HG02763 (cell line): ENCODE results near the gene ROBO1.

Experiments used
- ATAC-seq: cut with Tn5 transposase; IDR thresholded peaks from one replicate; pipeline ENCODE4 v1.9.1; 2021; ENCODE audit warnings: mild to moderate bottlenecking, moderate library complexity; ENCODE audit not compliant: unreplicated experiment

Gene ROBO1

DNA sequence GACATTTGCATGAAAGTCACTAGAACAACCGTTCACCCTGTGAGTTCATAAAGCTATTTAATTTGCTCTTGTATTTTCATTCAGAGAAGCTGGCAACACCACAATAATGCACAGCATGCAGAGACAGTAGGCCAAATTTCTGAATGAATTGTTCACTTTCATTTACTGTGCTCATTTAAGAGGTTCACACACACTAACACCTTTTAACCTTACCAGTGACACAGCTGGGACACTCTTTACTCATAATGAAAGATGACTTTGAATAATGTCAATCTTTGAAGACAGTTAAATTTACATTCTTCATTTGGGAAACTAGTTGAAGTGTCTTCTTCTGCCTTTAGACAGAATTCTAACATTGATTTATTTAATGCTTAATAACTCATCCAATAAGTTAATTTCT is 95.7 kb downstream of the ROBO1 start:
- no peak for ATAC-seq

DNA sequence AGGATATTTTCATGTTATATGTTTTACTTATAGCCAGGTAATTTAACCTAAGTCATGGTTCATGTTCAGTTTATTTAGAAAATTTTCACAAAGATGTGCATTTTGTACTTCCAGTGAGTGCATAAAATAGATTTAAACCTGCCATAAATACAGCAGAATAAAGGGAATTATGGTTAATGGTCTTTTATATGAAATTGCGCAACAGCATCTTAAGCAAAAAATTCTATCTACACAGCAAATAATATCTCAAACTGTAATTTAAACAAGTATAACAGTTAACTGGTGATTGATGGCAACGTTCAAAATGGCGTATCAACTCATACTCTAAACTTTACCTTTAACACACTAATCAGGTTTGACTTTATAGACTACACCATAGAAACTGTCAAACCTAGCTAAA is 97.6 kb downstream of the ROBO1 start:
- no peak for ATAC-seq

- no peak for ATAC-seq
These were observed 103.3 kb downstream of the ROBO1 start for GRCh38 chr3:79664455-79664854.

- ATAC-seq: no peak
These were observed 105.9 kb downstream of the ROBO1 start for GRCh38 chr3:79661896-79662295.

- no peak for ATAC-seq
These were observed 110.7 kb downstream of the ROBO1 start for GRCh38 chr3:79657076-79657475.

DNA sequence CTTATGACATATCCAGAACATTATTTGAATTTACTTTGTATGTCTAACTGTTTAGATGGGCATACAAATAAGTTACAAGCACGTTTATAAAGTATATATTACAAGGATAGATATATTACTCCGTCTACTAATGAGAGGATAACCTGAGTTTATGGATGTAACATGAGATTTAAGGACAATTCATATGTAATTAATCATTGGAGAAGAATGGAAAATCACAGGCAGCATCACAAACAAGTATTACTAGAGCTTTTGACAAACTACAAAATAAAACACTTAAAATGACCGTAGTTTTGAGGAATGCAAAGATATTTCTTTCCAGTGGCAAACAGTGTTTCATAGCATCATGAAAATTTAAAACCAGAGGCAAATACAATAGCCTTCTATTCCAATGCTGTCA is 113.8 kb downstream of the ROBO1 start:
- no peak for ATAC-seq

DNA sequence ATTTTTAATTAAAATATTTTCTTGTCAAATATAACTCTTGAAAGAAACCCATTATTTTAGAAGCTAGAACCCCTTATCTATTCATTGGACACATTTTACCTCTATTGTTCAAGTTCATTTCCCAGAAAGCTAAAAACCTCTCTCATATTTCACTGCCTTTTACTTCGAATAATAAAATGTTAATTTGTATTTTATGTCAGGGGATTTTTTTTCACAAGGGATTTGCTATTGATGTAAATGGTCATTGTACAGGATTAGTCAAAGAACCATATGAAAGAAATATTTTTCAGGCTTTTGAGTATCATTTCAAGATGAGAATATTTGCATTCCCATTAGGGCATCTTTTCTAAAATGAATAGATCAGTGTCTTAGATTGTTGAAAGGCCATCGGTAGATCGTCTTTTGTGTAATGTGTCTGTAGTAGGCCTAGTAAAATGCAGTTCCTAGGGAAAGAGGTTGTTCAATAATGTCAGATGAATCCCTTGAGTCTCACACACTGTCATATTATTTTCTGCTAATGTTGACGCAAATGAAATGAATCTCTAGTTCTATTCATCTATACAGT is 114.5 kb downstream of the ROBO1 start:
- ATAC-seq: no peak

DNA sequence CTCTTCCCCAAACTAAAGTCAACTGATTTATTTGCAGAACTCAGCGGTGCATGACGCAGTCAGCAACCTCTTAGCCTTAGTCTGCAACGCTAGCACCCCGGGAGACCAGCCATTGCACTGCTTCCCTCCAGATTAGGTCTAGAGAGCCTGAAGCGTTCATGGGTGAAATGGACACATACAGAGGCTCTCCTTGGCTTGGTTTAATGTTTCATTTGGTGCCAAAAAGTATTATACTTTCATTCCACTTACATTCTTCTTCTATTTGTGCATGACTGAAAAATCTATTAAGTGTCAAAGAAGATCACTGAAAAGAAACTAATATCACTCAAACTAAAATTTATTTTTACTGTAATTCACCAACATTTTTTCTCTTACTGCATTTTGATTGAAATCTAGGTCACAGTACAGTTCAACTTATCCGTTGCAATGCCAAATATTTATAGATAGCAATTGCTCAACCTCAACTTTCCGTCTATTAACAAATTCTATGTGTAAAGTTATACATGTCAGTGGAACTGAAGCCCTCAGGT is 116.2 kb downstream of the ROBO1 start:
- ATAC-seq: no peak

DNA sequence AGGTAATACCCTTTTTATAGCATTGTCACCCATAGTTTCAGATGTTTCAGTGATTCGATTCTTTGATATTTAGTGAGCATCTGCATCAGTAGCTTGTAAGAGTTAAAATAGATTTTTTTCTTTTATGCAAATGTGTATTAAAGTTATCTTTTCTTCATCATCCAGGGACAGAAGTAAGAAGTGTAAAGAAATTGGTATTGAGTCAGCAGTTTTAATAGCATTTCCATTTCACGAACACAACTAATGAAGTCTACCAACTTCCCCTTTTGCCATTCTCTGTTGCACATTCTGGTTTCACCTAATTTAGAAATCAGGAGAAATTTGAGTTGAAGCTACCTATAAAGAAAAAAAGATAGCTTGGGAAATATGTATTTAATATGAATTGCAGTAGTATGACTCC is 127.9 kb downstream of the ROBO1 start:
- no peak for ATAC-seq

GRCh38 chr3:79636372-79636771 is 131.4 kb downstream of the ROBO1 start:
- no peak for ATAC-seq

DNA sequence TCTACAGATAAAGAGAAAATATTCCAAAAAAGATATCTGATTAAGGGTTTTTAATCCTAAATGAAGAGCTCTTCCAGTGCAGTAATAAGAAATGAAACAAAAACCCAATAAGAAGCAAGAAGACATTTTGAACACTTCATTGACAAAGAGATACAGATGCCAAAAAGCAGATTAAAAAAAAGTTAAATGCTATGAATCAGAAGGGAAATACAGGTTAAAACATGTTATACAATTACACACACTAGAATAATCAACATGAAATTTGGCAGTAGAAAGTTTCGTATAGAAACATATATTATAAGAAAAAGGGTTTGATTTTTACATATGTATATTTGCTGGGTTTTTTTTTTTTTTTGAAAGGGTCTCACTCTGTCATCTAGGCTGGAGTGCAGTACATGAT is 135.0 kb downstream of the ROBO1 start:
- no peak for ATAC-seq

DNA sequence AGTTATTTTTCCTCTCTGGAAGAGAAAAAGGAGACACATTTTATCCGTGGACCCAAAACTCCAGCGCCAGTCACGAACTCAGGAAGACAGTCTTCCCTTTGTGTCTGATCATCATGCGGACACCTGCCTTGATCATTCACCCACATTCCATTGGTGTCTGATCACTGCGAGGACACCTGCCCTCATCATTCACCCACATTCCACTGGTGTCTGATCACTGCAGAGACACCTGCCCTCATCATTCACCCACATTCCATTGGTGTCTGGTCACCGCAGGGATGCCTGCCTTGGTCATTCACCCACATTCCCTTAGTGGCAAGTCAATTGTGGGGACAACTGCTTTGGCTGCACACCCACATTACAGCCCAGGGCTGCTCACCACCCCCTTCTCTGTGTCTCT is 148.9 kb downstream of the ROBO1 start:
- ATAC-seq: no peak

GRCh38 chr3:79606414-79606813 is 161.4 kb downstream of the ROBO1 start:
- no peak for ATAC-seq

- ATAC-seq: no peak
These were observed 163.1 kb downstream of the ROBO1 start for GRCh38 chr3:79604681-79605080.

DNA sequence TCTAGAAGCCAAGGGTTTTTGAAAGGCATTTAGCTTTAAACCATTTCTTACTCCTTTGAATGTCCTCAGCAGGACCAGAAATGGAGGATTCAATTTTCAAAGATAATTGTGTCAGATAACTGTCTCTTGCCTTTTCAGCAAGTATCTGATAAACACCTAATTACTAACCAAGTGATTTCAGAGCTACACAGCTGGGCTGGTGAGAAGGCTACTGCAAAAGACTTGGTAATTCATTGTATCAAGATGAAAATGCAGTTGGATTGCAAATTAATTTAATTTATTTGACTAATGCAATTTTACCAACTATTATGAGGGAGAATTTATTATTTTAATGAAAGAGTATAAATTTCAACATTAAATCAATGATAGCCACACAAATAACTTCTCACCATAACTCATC is 165.4 kb downstream of the ROBO1 start:
- ATAC-seq: no peak

- ATAC-seq: no peak
These were observed 169.2 kb downstream of the ROBO1 start for GRCh38 chr3:79598594-79598993.

GRCh38 chr3:79597709-79598108 is 170.1 kb downstream of the ROBO1 start:
- no peak for ATAC-seq

DNA sequence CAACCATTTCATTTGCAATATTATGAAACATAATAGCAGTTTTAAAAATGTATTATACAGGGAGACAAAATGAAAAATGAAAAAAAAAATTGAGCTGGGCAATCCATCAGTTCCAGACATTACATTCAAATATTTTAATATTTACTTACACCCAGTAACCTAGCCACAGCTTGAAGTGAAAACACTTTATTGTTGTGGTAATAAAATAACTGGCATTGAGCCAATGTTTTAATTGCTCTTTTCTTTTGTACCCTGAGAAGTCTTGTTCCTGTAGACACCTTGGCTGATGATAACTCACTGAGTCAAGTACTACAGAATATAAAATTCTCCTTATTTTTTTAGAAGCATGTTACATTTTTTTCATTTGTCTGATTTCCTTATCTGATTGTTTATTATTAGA is 180.6 kb downstream of the ROBO1 start:
- no peak for ATAC-seq

DNA sequence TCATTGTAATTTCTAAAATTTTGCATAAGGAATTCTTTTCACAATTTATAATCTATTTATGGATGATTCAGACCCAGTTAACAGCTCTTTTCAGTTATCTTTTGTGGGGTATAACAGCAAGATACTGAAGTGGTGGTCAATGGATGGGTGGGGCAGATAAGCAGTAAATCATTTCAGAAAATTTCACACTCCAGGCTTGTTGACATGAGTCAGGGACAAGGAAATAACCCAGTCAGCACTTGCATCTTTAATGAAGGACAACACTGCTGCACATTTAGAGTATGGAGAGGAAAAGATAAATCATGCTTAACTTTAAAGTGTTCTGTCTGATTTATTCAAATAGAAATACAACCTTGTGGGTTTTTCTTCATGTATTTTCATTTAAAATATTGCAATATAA is 181.6 kb downstream of the ROBO1 start:
- no peak for ATAC-seq

GRCh38 chr3:79572930-79573329 is 194.9 kb downstream of the ROBO1 start:
- ATAC-seq: no peak

GRCh38 chr3:79568938-79569337 is 198.9 kb downstream of the ROBO1 start:
- ATAC-seq: no peak

DNA sequence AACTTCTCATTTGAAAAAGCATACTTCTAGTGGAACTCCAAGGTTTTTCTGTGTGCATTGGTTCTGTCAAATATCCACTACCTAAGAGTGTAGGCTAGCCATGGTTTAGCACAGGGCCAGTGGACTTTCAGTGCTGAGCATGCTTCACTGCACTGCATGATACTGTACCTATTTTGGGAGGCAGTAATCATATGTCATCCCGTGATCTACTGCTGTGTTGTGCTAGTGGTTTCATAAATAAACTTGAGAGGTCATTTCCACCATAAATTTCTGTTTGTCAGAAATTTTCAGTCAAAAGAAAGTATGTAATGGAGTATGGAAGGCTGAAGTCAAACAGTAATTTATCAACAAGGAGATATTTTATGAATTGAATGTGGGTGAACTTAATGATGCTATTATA is 203.6 kb downstream of the ROBO1 start:
- no peak for ATAC-seq

GRCh38 chr3:79560698-79561097 is 207.1 kb downstream of the ROBO1 start:
- ATAC-seq: no peak
